Effector memory CD4-positive, alpha-beta T cell (primary cell): Measurements from ENCODE around the gene DSCAML1.

ENCODE experiments used
- DNase-seq, 3 donors: peaks; one replicate each; pipeline ENCODE4 v3.0.0-alpha.2; 2020
- H3K27ac ChIP-seq: 2 replicates; pipeline ENCODE4 v1.7.0; 2013; ENCODE audit warnings: mild to moderate bottlenecking, low read length, moderate library complexity; ENCODE audit not compliant: insufficient read depth, poor library complexity, severe bottlenecking
- H3K27me3 ChIP-seq: replicated peaks from 2 replicates; pipeline ENCODE4 v1.7.0; 2013; ENCODE audit warnings: mild to moderate bottlenecking, low read length; ENCODE audit not compliant: insufficient read depth, control insufficient read depth, poor library complexity, severe bottlenecking
- H3K36me3 ChIP-seq: 2 replicates; pipeline ENCODE4 v1.7.0; 2013; ENCODE audit warnings: mild to moderate bottlenecking, low read length, moderate library complexity; ENCODE audit not compliant: control insufficient read depth, insufficient read depth
- H3K4me1 ChIP-seq: 2 replicates; pipeline ENCODE4 v1.7.0; 2013; ENCODE audit warnings: low read length, mild to moderate bottlenecking; ENCODE audit not compliant: control insufficient read depth, insufficient read depth, poor library complexity, severe bottlenecking
- H3K4me3 ChIP-seq: 2 replicates; pipeline ENCODE4 v1.7.0; 2013; ENCODE audit warnings: low read length, low read depth, mild to moderate bottlenecking; ENCODE audit not compliant: insufficient read depth, poor library complexity, severe bottlenecking
- H3K9me3 ChIP-seq: 2 replicates; pipeline ENCODE4 v1.7.0; 2013; ENCODE audit warnings: mild to moderate bottlenecking, low read length, moderate library complexity; ENCODE audit not compliant: control insufficient read depth

Gene DSCAML1

GRCh38 chr11:117730208-117730800 lies 66.7 kb downstream of the DSCAML1 start:
- H3K9me3 ChIP-seq: no peaks in the 10 kb centered on the region
- DNase-seq: no peak
- H3K27me3 ChIP-seq: no peaks in the 10 kb centered on the region
- no peak overlapping the region for H3K27ac ChIP-seq
- no peak overlapping the region for H3K4me3 ChIP-seq
- no peaks in the 10 kb centered on the region for H3K4me1 ChIP-seq
- H3K36me3 ChIP-seq: no peaks in the 10 kb centered on the region

- Histone ChIP-seq H3K4me3 (no peak overlapping the region), H3K27me3 (no peaks in the 10 kb centered on the region), H3K9me3 (no peaks in the 10 kb centered on the region), H3K27ac (no peak overlapping the region), H3K36me3 (no peaks in the 10 kb centered on the region), H3K4me1 (no peaks in the 10 kb centered on the region)
- no peak for DNase-seq
These were observed 71.8 kb downstream of the DSCAML1 start for GRCh38 chr11:117725048-117725734.

GRCh38 chr11:117724621-117725020 lies 72.4 kb downstream of the DSCAML1 start:
- no peak for DNase-seq
- Histone ChIP-seq H3K4me3 (no peak overlapping the region), H3K4me1 (no peaks in the 10 kb centered on the region), H3K27me3 (no peaks in the 10 kb centered on the region), H3K9me3 (no peaks in the 10 kb centered on the region), H3K36me3 (no peaks in the 10 kb centered on the region), H3K27ac (no peak overlapping the region)

- no peaks in the 10 kb centered on the region for H3K27me3 ChIP-seq
- H3K36me3 ChIP-seq: no peaks in the 10 kb centered on the region
- DNase-seq: no peak
- no peak overlapping the region for H3K27ac ChIP-seq
- H3K4me3 ChIP-seq: no peak overlapping the region
- no peaks in the 10 kb centered on the region for H3K4me1 ChIP-seq
- H3K9me3 ChIP-seq: no peaks in the 10 kb centered on the region
These were observed 72.9 kb downstream of the DSCAML1 start for GRCh38 chr11:117724104-117724503.

- no peaks in the 10 kb centered on the region for H3K36me3 ChIP-seq
- H3K4me3 ChIP-seq: no peak overlapping the region
- H3K4me1 ChIP-seq: no peaks in the 10 kb centered on the region
- no peak overlapping the region for H3K27ac ChIP-seq
- no peaks in the 10 kb centered on the region for H3K9me3 ChIP-seq
- no peak for DNase-seq
- no peaks in the 10 kb centered on the region for H3K27me3 ChIP-seq
These were observed 73.6 kb downstream of the DSCAML1 start for GRCh38 chr11:117723277-117724024.

- DNase-seq: no peak
- Histone ChIP-seq H3K27ac (no peak overlapping the region), H3K4me3 (no peak overlapping the region), H3K4me1 (no peaks in the 10 kb centered on the region), H3K27me3 (no peaks in the 10 kb centered on the region), H3K9me3 (no peaks in the 10 kb centered on the region), H3K36me3 (no peaks in the 10 kb centered on the region)
These were observed 74.9 kb downstream of the DSCAML1 start for GRCh38 chr11:117722082-117722481.

GRCh38 chr11:117720061-117720511 lies 76.9 kb downstream of the DSCAML1 start:
- DNase-seq: no peak
- no peaks in the 10 kb centered on the region for H3K4me1 ChIP-seq
- no peaks in the 10 kb centered on the region for H3K36me3 ChIP-seq
- no peaks in the 10 kb centered on the region for H3K27me3 ChIP-seq
- H3K9me3 ChIP-seq: no peaks in the 10 kb centered on the region
- no peak overlapping the region for H3K4me3 ChIP-seq
- no peak overlapping the region for H3K27ac ChIP-seq

- Histone ChIP-seq H3K4me1 (no peaks in the 10 kb centered on the region), H3K27ac (no peak overlapping the region), H3K36me3 (no peaks in the 10 kb centered on the region), H3K4me3 (no peak overlapping the region), H3K9me3 (no peaks in the 10 kb centered on the region), H3K27me3 (no peaks in the 10 kb centered on the region)
- no peak for DNase-seq
These were observed 77.5 kb downstream of the DSCAML1 start for GRCh38 chr11:117719480-117719879.

GRCh38 chr11:117717485-117718314 lies 79.3 kb downstream of the DSCAML1 start:
- Histone ChIP-seq H3K9me3 (no peaks in the 10 kb centered on the region), H3K27me3 (no peaks in the 10 kb centered on the region), H3K4me3 (no peak overlapping the region), H3K27ac (no peak overlapping the region), H3K36me3 (no peaks in the 10 kb centered on the region), H3K4me1 (no peaks in the 10 kb centered on the region)
- no peak for DNase-seq
